Cardiac fibroblast (primary cell): Measurements from ENCODE around the gene PPP3R1.

Source experiments
- DNase-seq, 2 donors: peaks; one replicate each; pipeline versions ENCODE4 v3.0.0 to v3.0.0-alpha.2; 2010; ENCODE audit warnings: low read depth in 2 of 2
- H3K4me3 ChIP-seq, 2 donors: replicated peaks in 1 of 2; 1 replicate in 1 of 2; 2 replicates in 1 of 2; pipeline ENCODE4 v1.5.1; 2011; ENCODE audit warnings: low read depth in 2 of 2, low read length in 2 of 2, mild to moderate bottlenecking in 2 of 2, moderate library complexity in 1 of 2
- TF ChIP-seq, protein P1 (sequence below): IDR thresholded peaks from one replicate; pipeline ENCODE4 v1.5.1; 2011; ENCODE audit warnings: low read depth, mild to moderate bottlenecking, low read length, inconsistent platforms

Gene PPP3R1

DNA sequence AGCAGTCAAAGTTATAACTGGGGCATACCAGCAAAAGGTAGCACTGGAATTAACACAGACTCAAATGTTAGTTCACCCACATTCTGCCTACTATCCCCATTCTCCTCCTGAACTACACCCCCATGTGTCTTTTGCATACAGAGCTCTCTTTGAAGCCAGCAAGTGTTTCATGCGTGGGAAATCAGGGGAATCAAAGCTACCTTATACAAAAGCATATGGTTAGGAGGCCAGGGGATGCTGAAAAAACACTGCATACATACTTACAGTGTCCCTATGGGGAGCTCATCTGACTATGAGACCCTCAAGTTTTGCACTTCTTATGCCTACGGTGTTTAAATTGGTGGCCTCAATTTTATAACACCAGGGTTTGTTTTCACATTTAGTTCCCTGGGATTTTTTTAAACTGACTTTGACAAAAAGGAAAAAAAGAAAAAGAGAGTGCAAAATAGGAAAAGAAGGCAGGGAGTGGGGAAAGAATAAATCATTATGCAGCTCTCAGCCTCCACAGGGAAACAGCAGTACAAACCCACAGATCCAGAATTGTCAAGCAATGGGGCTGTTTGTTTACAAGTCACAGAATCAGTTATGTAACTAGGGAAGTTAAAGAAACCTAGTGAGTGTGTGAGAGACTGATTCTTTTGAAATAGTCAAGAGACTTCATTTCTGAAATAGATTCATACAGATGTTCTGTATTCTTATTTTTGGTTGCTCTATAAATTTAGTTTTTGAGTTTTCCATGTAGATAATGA, 20.1 kb upstream of the PPP3R1 start:
- DNase-seq = no peak
- H3K4me3 ChIP-seq = no peak overlapping the region
- TF ChIP-seq, protein P1, sequence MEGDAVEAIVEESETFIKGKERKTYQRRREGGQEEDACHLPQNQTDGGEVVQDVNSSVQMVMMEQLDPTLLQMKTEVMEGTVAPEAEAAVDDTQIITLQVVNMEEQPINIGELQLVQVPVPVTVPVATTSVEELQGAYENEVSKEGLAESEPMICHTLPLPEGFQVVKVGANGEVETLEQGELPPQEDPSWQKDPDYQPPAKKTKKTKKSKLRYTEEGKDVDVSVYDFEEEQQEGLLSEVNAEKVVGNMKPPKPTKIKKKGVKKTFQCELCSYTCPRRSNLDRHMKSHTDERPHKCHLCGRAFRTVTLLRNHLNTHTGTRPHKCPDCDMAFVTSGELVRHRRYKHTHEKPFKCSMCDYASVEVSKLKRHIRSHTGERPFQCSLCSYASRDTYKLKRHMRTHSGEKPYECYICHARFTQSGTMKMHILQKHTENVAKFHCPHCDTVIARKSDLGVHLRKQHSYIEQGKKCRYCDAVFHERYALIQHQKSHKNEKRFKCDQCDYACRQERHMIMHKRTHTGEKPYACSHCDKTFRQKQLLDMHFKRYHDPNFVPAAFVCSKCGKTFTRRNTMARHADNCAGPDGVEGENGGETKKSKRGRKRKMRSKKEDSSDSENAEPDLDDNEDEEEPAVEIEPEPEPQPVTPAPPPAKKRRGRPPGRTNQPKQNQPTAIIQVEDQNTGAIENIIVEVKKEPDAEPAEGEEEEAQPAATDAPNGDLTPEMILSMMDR = no peak

DNA sequence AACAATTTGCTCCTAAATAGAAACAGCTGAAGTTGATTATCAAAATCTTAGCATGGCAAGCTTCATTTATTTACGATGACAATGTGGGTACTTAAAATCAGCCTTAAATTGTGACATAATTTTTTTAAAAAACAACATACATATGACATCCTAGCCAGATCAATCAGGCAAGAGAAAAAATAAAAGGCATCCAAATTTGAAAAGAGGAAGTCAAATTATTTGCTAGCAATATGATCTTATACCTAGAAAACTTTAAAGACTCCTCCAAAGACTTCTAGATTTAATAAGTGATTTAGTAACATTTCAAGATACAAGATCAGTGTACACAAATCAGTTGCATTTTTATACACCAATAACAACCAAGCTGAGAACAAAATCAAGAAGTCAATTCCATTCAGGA, 14.3 kb upstream of the PPP3R1 start:
- TF ChIP-seq, protein P1 = no peak
- no peak overlapping the region for H3K4me3 ChIP-seq

DNA sequence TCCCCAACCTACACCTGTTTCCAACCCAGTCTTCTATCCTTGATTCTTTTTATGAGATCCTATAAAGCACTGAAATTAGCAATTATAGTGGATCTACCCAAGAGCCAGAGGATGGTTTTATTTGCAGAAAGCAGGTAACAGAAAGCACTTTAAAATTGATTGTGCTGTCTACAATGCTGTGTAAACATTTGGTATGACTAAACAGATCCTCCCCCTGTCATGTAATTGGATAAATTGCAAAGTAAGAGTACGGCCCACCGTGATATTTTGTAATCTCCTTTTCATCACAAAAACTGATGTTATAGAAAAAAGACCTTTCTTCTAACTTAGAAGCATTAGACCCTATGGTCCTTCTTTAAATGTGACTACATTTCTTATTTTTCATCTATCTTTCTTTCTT, 11.3 kb upstream of the PPP3R1 start:
- TF ChIP-seq, protein P1 = no peak
- no peak overlapping the region for H3K4me3 ChIP-seq
- DNase-seq = no peak

More for the DNA sequence above, 14.3 kb upstream of the PPP3R1 start:
- DNase-seq = no peak

DNA sequence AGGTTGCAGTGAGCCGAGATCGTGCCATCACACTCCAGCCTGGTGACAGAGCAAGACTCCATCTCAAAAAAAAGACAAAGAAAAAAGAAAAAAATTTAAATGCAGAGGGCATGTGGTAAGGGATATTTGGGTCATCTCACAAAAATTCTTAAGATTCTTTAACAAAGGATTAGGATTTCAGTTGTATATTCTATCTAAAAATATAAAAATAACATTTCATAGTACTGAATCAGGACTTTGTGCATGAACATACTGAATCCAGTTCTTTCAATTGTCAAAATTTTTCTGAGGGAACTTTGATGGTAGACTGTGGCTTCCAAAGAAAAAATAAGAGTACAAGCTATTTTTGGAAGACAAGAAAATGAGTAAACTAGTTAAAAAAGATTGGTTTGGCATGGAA, 6.5 kb upstream of the PPP3R1 start:
- no peak for DNase-seq
- no peak overlapping the region for H3K4me3 ChIP-seq
- TF ChIP-seq, protein P1 = no peak

DNA sequence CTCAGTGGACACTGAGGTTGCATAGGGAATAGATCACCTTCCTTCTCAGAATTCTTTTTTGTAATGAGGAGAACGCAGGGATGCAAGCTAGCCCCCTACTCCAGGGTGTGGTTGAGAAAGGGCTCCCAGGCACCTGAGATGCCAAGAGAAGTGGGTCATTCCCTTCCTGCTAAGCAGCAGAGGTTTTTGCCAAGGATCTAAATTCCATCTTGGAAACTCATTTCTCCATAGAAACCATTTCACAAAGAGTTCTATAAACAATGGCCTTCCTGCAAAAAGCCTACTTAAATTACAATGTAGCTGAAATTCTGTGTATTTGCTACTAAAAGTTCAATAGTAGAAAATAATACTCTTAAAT, 3.7 kb upstream of the PPP3R1 start:
- TF ChIP-seq, protein P1 = no peak
- no peak overlapping the region for H3K4me3 ChIP-seq
- DNase-seq = peak; percentile 51 to 65

DNA sequence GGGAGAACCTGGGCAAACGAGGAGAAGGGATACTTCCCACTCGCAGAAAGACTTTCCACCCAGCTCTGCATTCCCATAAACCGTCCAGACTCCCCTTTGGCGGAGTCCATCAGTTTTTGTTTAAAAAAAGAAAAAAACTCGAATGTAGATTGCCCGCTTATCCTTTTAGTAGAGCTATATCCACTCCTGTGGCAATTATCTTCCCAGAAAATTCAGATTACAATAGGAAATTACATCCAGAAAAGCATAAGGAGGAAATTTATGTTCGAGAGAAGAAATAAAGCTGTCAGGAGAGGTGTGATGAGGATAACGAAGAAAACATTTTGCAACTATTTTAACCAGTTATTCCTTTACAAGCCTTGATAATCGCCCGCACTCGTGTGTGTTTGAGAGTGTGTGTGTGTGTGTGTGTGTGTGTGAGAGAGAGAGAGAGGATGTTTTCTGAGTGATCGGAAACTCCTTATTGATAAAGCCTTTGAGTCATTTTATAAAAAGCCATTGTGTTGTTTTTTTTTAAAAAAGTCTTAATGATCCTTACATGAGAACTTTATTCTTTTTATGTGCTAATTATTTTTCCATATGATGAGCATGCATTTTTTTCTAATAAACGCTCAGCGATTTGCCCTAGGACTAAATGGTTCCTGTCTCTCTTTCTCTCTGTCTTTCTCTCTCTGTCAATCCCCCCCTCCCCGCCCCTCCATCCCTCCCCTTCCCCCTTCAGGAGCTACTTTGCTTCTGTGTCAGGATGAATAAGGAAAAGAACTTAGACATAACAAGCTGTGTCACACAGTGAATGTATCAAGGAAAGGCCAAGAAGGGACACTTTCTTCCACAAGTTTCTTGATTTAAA, 1.1 kb upstream of the PPP3R1 start:
- TF ChIP-seq, protein P1 = no peak
- DNase-seq = peak; percentile 46 to 59
- H3K4me3 ChIP-seq = peak overlapping the region; percentile 79 to 86
